ENCODE results near the gene SPAG9.
A peak's percentile ranks its signal among the peaks of the same experiment; 100 is the strongest.

The SPAG9 gene

GRCh38 chr17:51044976-51045375 lies 75.7 kb downstream of the SPAG9 start:
- DNase-seq (ENCODE audit: low spot score) = no peak

GRCh38 chr17:51036084-51036483 lies 84.6 kb downstream of the SPAG9 start:
- DNase-seq (ENCODE audit: low spot score) = no peak

DNA sequence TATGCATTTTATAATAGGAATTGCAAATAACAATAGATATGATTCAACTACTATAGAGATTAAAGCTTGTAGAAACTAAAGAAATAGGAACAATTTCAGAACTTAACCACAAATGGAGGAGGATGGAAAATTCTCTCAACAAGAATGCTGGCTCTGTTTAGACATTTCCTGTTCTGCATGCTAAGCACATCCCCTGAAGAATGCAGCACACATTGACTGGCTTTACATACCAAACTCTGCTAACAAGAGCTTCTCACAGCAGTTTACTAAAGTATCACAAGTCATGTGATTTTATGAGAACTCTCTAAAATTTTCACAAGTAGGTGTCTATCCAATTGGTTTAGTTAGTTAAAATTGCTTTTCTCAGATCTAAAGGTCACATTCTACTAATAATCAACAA lies 85.2 kb downstream of the SPAG9 start:
- peak; percentile 70 for DNase-seq (ENCODE audit: low spot score)

DNA sequence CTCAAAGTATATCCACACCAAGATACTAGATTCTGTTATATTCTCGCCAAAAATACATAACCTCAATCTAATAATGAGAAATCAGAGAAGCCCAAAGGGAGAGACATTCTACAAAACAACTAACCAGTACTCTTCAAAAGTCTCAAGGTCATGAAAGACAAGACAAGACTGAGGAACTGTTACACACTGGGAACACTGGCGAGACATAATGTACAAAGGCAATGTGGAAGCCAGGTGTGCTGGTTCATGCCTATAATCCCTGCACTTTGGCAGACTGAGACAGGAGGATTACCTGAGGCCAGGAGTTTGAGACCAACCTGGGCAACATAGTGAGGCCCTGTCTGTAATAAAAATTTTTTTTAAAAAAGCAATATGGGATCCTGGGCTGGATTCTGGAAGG lies 85.9 kb downstream of the SPAG9 start:
- DNase-seq (ENCODE audit: low spot score) = no peak

- DNase-seq (ENCODE audit: low spot score) = peak; percentile 5
Observed at GRCh38 chr17:51032850-51033249, 87.8 kb downstream of the SPAG9 start.

DNA sequence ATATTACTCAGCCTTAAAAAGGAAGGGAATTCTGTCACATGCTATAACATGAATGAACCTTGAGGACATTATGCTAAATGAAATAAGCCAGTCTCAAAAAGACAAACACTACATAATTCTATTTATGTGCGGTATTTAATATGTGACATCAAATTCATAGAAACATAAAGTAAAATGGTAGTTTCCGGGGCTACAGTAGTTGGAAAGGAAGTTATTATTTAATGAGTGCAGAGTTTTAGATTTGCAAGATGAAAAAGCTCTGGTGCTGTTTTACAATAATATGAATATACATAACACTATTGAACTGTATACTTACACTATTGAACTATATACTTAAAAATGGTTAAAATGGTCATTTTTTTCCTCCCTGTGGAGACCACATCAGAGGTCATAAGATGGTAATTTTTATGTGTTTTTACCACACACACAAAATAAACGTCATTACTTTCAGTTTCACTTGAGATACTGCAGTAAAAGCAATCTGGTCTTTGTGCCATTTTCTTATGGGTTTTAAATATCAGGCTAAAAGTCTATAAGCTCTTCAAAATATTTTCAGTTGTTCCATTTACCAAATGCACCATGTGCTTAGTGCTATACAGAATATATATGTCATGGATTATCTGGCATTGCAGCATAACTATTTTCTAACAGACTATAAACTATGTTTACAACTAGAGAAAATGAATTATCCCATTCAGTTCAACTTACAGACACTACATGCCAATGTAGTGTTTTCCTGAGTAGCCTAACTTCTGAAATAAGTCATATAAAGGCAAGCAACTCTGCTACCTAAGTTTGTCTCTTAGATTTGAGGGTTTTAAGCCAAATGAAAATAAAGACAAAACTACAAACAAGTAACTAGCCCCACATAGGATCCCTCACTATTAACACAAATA lies 90.9 kb downstream of the SPAG9 start:
- DNase-seq (ENCODE audit: low spot score) = no peak

DNA sequence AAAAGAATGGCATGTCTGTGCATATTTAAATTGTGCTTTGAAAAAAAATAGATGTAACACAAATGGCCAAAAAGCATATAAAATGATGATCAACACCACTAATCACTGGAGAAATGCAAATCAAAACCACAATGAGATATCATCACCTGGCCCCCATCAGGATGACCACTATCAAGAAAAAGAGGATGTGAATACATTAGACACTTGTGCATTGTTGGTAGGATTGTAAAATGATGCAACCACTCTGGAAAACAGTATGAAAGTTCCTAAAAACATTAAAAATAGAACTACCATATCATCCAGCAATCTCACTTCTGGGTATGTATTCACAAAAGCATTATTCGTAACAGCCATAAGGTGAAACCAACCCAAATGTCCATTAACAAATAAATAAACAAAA lies 91.5 kb downstream of the SPAG9 start:
- DNase-seq (ENCODE audit: low spot score) = no peak

DNA sequence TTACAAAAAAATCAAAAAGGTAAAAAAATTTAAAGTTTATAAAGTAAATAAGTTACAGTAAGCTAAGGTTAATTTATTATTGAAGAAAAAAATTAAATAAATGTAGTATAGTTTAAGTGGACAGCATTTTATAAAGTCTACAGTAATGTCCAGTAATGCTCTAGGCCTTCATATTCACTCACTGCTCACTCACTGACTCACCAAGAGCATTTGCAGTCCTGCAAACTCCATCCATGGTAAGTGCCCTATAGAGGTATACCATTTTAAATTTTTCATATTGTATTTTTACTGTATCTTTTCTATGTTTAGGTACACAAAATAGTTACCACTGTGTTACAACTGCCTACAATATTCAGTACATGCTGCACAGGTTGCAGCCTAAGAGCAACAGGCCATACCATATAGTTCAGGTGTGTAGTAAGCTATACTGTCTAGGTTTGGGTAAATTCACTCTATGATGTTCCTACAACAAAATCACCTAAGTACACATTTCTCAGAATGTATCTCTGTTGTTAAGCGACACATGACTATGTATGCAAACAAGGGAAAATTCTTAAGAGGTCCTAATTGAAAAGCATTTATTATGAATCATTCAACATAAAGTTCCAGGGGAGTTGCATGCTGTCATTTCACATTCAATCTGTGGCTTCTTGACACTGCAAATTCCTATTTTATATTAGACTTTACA lies 92.3 kb downstream of the SPAG9 start:
- DNase-seq (ENCODE audit: low spot score) = no peak

GRCh38 chr17:51018541-51018940 lies 102.1 kb downstream of the SPAG9 start:
- DNase-seq (ENCODE audit: low spot score) = no peak

GRCh38 chr17:51017270-51017669 lies 103.4 kb downstream of the SPAG9 start:
- DNase-seq (ENCODE audit: low spot score) = no peak

DNA sequence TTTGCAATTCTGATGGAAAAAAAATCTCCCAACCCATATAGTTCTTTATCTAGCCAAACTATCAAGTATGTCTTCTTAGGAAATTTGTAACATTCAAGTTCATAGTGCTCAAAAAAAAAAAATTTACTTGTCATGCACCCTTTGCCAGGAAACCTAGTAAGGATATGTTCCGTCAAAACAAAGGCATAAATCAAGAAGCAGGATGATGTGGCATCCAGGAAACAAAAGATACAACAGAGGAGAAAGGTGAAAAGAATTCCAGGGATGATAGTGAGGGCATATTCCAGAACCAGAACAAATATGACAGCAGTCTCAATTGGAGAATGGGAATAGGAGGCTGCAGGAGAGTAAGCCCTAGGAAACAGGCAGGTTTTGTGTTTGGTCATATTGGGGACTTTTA lies 104.6 kb downstream of the SPAG9 start:
- DNase-seq (ENCODE audit: low spot score) = no peak

- peak; percentile 28 for DNase-seq (ENCODE audit: low spot score)
Observed at GRCh38 chr17:51015145-51015558, 105.5 kb downstream of the SPAG9 start.

GRCh38 chr17:51014129-51014528 lies 106.5 kb downstream of the SPAG9 start:
- DNase-seq (ENCODE audit: low spot score) = no peak

- DNase-seq (ENCODE audit: low spot score) = no peak
Observed at GRCh38 chr17:51013322-51013721, 107.3 kb downstream of the SPAG9 start.

DNA sequence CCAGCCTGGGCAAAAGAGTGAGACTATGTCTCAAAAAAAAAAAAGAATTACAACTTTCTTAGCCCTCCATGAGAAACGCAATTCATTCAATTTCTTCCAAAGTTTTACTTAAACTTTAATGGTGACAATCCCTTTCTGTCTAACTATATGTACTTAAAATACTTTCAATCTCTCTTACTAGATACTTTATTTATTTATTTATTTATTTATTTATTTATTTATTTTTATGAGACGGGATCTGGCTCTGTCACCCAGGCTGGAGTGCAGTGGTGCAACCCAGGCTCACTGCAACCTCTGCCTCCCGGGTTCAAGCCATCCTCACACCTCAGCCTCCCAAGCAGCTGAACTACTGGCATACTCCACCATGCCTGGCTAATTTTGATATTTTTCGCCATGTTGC lies 108.1 kb downstream of the SPAG9 start:
- no peak for DNase-seq (ENCODE audit: low spot score)

DNA sequence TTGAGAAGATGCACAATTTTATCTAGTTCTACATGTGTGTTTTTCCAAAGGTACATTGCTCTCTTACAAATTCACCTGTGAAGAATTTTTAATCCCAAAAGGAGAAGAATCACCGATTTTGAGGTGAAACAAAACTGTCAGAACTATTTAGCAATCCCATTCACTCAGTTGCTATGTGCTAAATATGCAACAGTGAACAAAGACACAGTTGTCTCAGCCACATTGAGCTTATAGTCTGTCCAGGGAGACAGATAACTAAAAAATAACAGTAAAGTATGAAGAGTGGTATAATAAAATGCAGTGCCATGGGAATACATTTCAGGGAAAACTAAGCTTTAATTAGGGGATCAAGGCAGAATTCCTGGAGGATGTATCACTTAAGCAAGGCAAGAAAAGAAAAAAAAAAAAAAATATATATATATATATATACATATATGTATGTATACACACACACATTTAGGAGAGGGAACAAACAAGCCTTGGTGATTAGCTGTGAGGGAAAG lies 110.4 kb downstream of the SPAG9 start:
- DNase-seq (ENCODE audit: low spot score) = no peak

DNA sequence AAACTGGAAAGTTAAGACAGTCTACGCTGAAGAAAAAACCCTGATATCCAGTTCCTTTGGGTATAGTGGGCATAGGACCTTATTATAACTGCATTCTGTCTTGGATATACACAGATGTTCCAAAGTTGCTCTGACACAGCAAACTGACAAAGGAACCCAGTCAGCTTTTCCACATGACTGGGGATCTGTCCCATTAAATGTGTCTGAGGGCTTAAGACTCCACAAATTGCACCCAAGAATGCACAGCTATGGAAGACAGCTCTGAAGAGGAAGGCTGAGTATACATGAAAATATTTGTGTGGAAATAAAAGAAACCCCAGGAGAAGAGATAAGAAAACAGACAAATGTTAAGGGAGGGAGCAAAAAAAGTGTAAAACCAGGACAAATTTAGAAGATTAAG lies 114.1 kb downstream of the SPAG9 start:
- DNase-seq (ENCODE audit: low spot score) = peak; percentile 57

DNA sequence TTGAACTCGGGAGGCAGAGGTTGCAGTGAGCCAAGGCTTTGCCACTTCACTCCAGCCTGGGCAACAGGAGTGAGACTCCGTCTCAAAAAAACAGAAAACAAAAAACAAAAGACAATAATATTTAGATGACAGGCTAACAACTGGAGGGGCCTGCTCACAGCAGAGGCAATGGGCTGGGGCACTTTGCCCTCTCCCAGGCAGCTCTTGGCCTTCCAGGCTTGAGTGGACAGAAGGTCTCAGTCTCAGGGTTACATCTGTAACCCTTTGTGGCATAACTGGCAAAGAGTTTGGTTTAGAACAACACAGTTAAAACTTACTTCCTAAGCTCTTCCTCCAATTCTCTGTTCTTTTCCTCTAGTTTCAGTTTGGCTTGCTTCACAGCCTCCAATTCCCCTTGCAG lies 114.9 kb downstream of the SPAG9 start:
- no peak for DNase-seq (ENCODE audit: low spot score)

GRCh38 chr17:51004249-51004648 lies 116.4 kb downstream of the SPAG9 start:
- DNase-seq (ENCODE audit: low spot score) = no peak

- peak; percentile 71 for DNase-seq (ENCODE audit: low spot score)
Observed at GRCh38 chr17:51000835-51001638, 119.6 kb downstream of the SPAG9 start.

DNA sequence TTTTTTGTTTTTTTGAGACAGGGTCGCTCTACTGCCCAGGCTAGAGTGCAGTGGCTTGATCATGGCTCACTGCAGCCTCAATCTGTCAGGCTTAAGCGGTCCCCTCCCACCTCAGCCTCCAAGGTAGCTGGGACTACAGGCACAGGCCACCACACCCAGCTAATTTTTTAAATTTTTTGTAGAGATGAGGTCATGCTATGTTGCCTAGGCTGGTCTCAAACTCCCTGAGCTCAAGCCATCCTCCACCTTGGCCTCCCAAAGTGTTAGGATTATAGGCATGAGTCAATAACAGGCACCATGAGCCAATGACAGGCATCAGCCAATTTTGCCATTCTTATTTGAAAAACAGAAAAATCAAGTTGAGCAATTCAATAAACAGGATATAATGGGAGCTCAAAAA lies 125.0 kb downstream of the SPAG9 start:
- no peak for DNase-seq (ENCODE audit: low spot score)

- DNase-seq (ENCODE audit: low spot score) = no peak
Observed at GRCh38 chr17:50993544-50993943, 127.1 kb downstream of the SPAG9 start.
